A673 (cell line): ENCODE data around the gene MYMK. TPM values are rescaled to one million over a fixed set of nuclear protein-coding genes. Genes with fewer than 3 reads are reported as not detected.

ENCODE experiments used
- BruUV-seq: library from RNA; stranded (reverse); fragments of 400-500 nt; replicated peaks from 2 replicates; lab custom pipeline; 2021; lab: Mats Ljungman, UMichigan
- CTCF ChIA-PET: fragments of 300-600 bp; sonication (Branson Sonifier 250); formaldehyde crosslinking; loops from one replicate; lab custom pipeline; 2022; ENCODE audit warnings: antibody characterized with exemption; lab: Charles Lee
- POLR2A ChIA-PET: fragments of 300-600 bp; sonication (Branson Sonifier 250); formaldehyde crosslinking; loops from one replicate; lab custom pipeline; 2022; ENCODE audit warnings: antibody characterized with exemption; ENCODE audit not compliant: low non-redundant PET; lab: Charles Lee
- DNase-seq: peaks from one replicate; pipeline ENCODE4 v3.0.0-alpha.2; 2015; ENCODE audit warnings: low spot score
- H3K27ac ChIP-seq: fragments of 200-600 bp; sonication (generic); 2 replicates; pipeline ENCODE4 v1.5.1; 2016; ENCODE audit warnings: mixed run types, low read depth, mild to moderate bottlenecking, mixed read lengths, antibody characterized with exemption, low read length; ENCODE audit not compliant: poor library complexity, severe bottlenecking
- H3K27me3 ChIP-seq: fragments of 200-600 bp; sonication (generic); replicated peaks from 2 replicates; pipeline ENCODE4 v1.6.1; 2017; ENCODE audit warnings: mixed run types, low read depth, mild to moderate bottlenecking, mixed read lengths, antibody characterized with exemption, low read length; ENCODE audit not compliant: insufficient read depth, poor library complexity
- H3K36me3 ChIP-seq: fragments of 200-600 bp; sonication (generic); 2 replicates; pipeline ENCODE4 v1.6.1; 2016; ENCODE audit warnings: mixed run types, mild to moderate bottlenecking, mixed read lengths, antibody characterized with exemption, low read length; ENCODE audit not compliant: insufficient read depth, poor library complexity, severe bottlenecking
- H3K4me1 ChIP-seq: fragments of 200-600 bp; sonication (generic); 2 replicates; pipeline ENCODE4 v1.6.1; 2017; ENCODE audit warnings: mixed run types, mild to moderate bottlenecking, mixed read lengths, antibody characterized with exemption, low read length; ENCODE audit not compliant: insufficient read depth, poor library complexity, severe bottlenecking
- H3K4me3 ChIP-seq: fragments of 200-600 bp; sonication (generic); 2 replicates; pipeline ENCODE4 v1.5.1; 2016; ENCODE audit warnings: low read depth, mixed run types, mild to moderate bottlenecking, mixed read lengths, low read length; ENCODE audit not compliant: poor library complexity, severe bottlenecking
- H3K9me3 ChIP-seq: fragments of 200-600 bp; sonication (generic); 2 replicates; pipeline ENCODE4 v1.6.1; 2016; ENCODE audit warnings: mixed run types, low read depth, mild to moderate bottlenecking, mixed read lengths, antibody characterized with exemption, low read length; ENCODE audit not compliant: poor library complexity, severe bottlenecking
- EZH2 ChIP-seq: fragments of 200-600 bp; sonication (generic); IDR thresholded peaks from 2 replicates; pipeline ENCODE4 v1.6.1; 2017; ENCODE audit warnings: borderline replicate concordance, low read depth, mild to moderate bottlenecking, mixed read lengths, antibody characterized with exemption, low read length; ENCODE audit not compliant: poor library complexity, severe bottlenecking
- intact Hi-C: fragments of 100-400 bp; cut with micrococcal nuclease; formaldehyde crosslinking; loops from one replicate; pipeline ENCODE4 v1.10.0; 2022; ENCODE audit not compliant: unreplicated experiment
- total RNA-seq: library from RNA; stranded (reverse); gene quantifications from 2 replicates; pipeline ENCODE4 v1.2.3, GENCODE V29; 2021
- TF ChIP-seq, protein P1 (sequence below): fragments of 300-800, 200-600 bp; sonication (generic); conservative IDR thresholded peaks from 2 replicates; pipeline ENCODE4 v1.5.1; 2017; ENCODE audit warnings: low read depth, mild to moderate bottlenecking, antibody characterized with exemption, low read length, moderate library complexity, mixed read lengths

Gene MYMK
- total RNA-seq, 1 experiment from 2014 or later = not detected

DNA sequence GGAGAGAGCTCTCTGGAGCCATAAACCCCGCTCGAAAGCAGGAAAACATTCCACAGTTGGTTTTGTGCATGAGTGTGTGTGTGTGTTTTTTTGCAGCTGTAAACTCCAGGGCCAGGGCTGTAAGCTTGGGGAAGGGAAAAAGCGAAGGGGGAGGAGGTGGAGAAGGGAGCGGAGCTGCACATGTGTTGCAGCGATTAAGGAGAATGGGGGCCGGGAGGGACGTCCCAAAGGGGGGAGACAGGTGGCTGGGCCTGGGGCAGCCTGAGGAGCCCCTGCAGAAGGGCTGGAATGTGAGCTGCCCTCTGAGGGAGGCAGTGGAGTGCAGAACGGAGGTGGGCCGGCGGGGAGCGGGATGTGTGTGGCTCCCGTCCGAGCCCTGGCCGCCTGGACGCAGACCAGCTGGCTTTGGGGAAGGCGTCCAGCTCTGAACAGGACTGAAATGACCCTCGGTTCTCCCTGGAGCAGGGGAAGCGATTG, 2.7 kb upstream of the MYMK start:
- peak overlapping the region; percentile 67 for H3K27ac ChIP-seq

DNA sequence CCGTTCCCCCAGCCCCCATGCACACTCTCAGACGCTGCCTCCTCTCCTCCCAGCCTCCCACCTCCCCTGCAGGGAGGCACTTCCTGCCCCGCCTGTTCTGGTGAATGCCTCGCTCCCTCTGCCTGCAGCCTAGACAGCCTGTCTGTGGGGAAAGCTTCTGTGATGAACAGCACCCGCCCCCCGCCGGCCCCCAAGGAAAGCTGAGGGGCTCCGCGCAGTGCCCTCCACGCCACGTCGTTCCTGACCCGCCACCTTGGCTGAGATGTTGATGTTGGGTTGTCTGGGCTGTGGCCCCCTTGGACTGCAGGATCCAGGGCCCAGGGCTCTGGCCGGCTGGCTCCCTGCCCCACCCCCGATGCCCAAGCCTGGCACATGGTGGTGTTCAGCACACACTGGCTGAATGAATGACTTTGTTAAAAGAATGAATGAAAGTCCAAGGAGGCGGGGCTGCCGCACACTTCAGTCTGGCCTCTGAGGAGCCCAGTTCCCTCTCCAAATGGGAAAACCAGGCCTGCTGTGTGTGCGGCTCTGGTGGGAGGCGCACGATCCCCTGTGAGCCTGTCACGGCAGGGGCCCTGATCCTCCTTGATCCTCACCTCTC, 2.1 kb upstream of the MYMK start:
- Histone ChIP-seq H3K4me3 (no peak overlapping the region), H3K27ac (peak overlapping the region; percentile 67), H3K27me3 (no peaks in the 10 kb centered on the region), H3K4me1 (peaks cover 19% of the 10 kb centered on the region), H3K9me3 (no peaks in the 10 kb centered on the region), H3K36me3 (no peaks in the 10 kb centered on the region)
- no peak for TF ChIP-seq EZH2
- TF ChIP-seq, protein P1, sequence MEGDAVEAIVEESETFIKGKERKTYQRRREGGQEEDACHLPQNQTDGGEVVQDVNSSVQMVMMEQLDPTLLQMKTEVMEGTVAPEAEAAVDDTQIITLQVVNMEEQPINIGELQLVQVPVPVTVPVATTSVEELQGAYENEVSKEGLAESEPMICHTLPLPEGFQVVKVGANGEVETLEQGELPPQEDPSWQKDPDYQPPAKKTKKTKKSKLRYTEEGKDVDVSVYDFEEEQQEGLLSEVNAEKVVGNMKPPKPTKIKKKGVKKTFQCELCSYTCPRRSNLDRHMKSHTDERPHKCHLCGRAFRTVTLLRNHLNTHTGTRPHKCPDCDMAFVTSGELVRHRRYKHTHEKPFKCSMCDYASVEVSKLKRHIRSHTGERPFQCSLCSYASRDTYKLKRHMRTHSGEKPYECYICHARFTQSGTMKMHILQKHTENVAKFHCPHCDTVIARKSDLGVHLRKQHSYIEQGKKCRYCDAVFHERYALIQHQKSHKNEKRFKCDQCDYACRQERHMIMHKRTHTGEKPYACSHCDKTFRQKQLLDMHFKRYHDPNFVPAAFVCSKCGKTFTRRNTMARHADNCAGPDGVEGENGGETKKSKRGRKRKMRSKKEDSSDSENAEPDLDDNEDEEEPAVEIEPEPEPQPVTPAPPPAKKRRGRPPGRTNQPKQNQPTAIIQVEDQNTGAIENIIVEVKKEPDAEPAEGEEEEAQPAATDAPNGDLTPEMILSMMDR = no peak
- intact Hi-C loops = no loop called here
- BruUV-seq = no TSS peak
- ChIA-PET CTCF (no interaction called here), POLR2A (no interaction called here)
- peak; percentile 85 for DNase-seq

More for the DNA sequence above, 2.7 kb upstream of the MYMK start:
- Histone ChIP-seq H3K9me3 (no peaks in the 10 kb centered on the region), H3K4me3 (no peak overlapping the region), H3K27me3 (no peaks in the 10 kb centered on the region), H3K4me1 (peaks cover 19% of the 10 kb centered on the region), H3K36me3 (no peaks in the 10 kb centered on the region)
- no peak for DNase-seq
- CTCF ChIA-PET = no interaction called here
- TF ChIP-seq EZH2 = no peak
- TF ChIP-seq, protein P1 = no peak
- POLR2A ChIA-PET = interaction anchor here (0.7 kb wide), 1 partner anchor 223 kb away, joined by 5 read pairs; no protein-coding TSS in a partner anchor
- intact Hi-C loops = no loop called here
- no TSS peak for BruUV-seq

DNA sequence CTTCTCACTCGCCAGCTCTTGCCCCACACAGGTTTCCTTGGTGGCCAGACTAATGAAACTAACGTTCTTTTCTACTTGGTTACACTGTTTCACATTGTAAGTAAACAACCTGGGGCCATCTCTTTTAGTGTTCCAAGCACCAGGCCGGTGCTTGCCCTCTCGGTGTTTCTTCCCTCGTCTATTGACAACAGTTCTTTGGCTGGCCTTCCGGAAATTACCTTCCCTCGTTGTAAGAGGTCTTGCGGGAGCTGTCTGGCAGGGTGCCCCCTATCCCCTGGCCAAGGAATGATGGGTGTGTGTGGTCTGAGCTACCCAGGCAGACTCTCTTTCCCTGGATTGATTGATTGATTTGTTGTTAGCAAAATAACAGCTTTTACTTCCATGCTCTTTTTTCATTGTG, 918 bp upstream of the MYMK start:
- peak overlapping the region; percentile 67 for H3K27ac ChIP-seq
- H3K4me1 ChIP-seq = peaks cover 19% of the 10 kb centered on the region
- ChIA-PET POLR2A (no interaction called here), CTCF (no interaction called here)
- H3K27me3 ChIP-seq = no peaks in the 10 kb centered on the region
- TF ChIP-seq, protein P1 = no peak
- TF ChIP-seq EZH2 = no peak
- H3K36me3 ChIP-seq = no peaks in the 10 kb centered on the region
- no peak for DNase-seq
- intact Hi-C loops = no loop called here
- no TSS peak for BruUV-seq
- no peaks in the 10 kb centered on the region for H3K9me3 ChIP-seq
- no peak overlapping the region for H3K4me3 ChIP-seq
